Immature natural killer cell (primary cell): ENCODE results near the gene NRSN2. TPM values are rescaled to one million over a fixed set of nuclear protein-coding genes. Genes with fewer than 3 reads are reported as not detected.
A peak's percentile ranks its signal among the peaks of the same experiment; 100 is the strongest.
"Not testable (repeated sequence)": the region's sequence is repeated elsewhere in the genome, so short reads cannot be mapped to it uniquely, and the experiment has no call there.

Experiments used
- DNase-seq, 3 donors: peaks; one replicate each; pipeline ENCODE4 v3.0.0; 2022; ENCODE audit warnings: mixed read lengths in 1 of 3
- H3K27ac Mint-ChIP-seq, 6 donors: one replicate each; pipeline ENCODE4 v1.8.0; 2020; ENCODE audit warnings: mixed read lengths in 6 of 6, mild to moderate bottlenecking in 5 of 6, inconsistent platforms in 4 of 6, moderate library complexity in 3 of 6
- H3K27me3 Mint-ChIP-seq, 3 donors: one replicate each; pipeline ENCODE4 v1.8.0; 2020 to 2021; ENCODE audit warnings: low read depth in 3 of 3, mild to moderate bottlenecking in 3 of 3, mixed read lengths in 3 of 3, moderate library complexity in 3 of 3, inconsistent platforms in 1 of 3
- H3K36me3 Mint-ChIP-seq, 3 donors: one replicate each; pipeline ENCODE4 v1.8.0; 2020; ENCODE audit warnings: mixed read lengths in 3 of 3, inconsistent platforms in 2 of 3, mild to moderate bottlenecking in 2 of 3
- H3K4me1 Mint-ChIP-seq, 2 donors: one replicate each; pipeline ENCODE4 v1.8.0; 2020; ENCODE audit warnings: inconsistent platforms in 2 of 2, mild to moderate bottlenecking in 2 of 2, mixed read lengths in 2 of 2, moderate library complexity in 1 of 2
- H3K4me3 Mint-ChIP-seq, 5 donors: one replicate each; pipeline ENCODE4 v1.8.0; 2020; ENCODE audit warnings: mild to moderate bottlenecking in 5 of 5, mixed read lengths in 5 of 5, inconsistent platforms in 3 of 5, moderate library complexity in 3 of 5
- H3K9me3 Mint-ChIP-seq, 6 donors: one replicate each; pipeline ENCODE4 v1.8.0; 2020; ENCODE audit warnings: mild to moderate bottlenecking in 6 of 6, mixed read lengths in 6 of 6, inconsistent platforms in 4 of 6, moderate library complexity in 3 of 6
- polyA plus RNA-seq, 3 donors: library from polyadenylated mRNA; unstranded; fragments of 300-500 nt; fragmentation: Illumina TruSeq; gene quantifications; one replicate each; pipeline ENCODE4 v1.2.3, GENCODE V29; 2021

NRSN2 gene
- polyA plus RNA-seq, 3 donors from 2014 or later = 6.7 to 8.9 (median 7.1) TPM

DNA sequence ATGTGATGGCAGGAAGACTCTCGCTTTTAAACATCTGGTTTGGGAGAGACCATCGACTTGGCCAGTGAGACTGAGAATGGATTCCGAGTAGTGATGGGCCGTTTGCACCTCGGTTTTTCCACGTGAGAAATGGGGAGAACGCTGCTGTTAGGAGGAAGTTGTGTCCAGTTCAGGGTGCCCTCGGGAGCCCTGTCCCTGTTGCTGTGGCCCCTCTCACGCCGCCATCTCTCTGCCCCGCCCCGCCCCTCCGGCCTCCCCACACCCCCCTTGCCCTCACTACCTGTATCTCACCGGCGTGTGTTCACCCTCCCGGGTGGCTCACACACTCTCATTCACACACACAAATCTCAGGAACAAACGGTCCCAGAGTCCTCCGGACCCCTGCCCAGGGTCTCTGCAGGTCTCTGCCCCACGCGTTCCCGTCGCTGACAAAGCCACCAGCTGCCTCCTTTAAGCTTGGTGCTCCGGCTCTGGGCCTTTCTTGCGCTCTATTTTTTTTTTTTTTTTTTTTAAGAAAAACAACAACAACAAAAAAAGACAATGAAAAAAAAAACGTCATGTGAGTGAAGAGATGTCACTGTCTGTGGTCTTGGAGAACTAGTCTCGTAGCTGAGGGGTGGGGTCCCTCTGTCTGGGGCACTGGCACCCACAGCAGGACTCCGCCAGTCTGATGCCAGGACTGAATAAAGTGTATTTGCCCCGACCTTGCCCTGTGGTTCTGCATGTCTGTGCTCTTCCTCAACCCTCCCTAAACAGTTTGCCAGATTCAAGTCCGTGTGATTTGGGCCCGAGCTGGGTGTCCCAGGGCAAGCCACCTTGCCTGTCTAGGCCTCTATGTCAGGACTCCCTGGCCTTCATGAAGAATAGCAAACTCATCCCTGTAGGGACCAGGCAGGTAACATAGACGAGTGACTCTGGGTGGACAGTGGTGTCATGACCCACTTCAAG, 18.6 kb upstream of the NRSN2 start:
- Mint-ChIP-seq H3K4me3 (peak overlapping the region; percentile 5 to 66 (median 58)), H3K9me3 (no peaks in the 10 kb centered on the region), H3K27ac (peak overlapping the region in 3 of 6 donors; percentile 58 to 69 (median 60)), H3K4me1 (peaks cover 22 to 25% of the 10 kb centered on the region in 2 donors), H3K36me3 (no peaks in the 10 kb centered on the region), H3K27me3 (peaks cover 2 to 11% (median 3%) of the 10 kb centered on the region in 3 donors)
- DNase-seq = no peak

DNA sequence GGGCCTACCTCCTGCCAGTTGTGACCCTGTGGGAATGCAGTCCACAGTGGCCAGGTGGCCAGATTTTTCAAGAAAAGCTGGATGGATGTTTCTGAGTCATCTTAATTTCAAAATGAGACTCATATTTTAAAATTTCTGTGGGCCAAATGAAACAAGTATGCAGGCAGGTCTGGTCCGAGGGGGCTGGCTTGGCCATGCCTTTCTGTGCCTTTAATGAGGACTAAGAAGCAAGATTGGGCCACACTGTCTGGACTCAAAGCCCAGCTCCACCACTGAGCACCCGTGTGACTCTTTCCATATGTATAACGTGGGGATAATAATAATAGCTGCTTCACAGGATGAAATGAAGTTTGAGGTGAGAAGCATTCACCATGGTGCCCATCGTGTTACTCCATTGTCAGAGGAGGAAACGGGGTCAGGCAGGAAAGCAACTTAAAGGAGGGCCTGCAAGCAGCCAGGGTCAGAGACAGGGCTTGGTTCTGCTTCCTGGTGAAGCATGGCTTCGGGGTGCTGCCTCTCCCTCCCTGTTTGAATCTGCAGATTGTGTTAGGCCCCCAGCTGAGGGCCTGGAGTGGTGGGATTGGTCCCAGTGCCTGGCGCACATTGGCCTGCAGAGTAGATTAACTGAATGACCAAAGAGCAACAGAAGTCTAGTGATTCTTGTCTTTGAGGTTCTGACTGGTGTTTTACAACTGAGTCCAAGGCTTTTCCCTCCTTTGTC, 17.8 kb upstream of the NRSN2 start:
- peaks cover under 1 to 11% (median 3%) of the 10 kb centered on the region in 3 donors for H3K27me3 Mint-ChIP-seq
- H3K36me3 Mint-ChIP-seq = no peaks in the 10 kb centered on the region
- DNase-seq = no peak
- peaks cover 21 to 22% of the 10 kb centered on the region in 2 donors for H3K4me1 Mint-ChIP-seq
- H3K4me3 Mint-ChIP-seq = peak overlapping the region in 3 of 5 donors; percentile 24 to 58 (median 50)
- no peaks in the 10 kb centered on the region for H3K9me3 Mint-ChIP-seq
- H3K27ac Mint-ChIP-seq = peak overlapping the region in 5 of 6 donors; percentile 21 to 69 (median 58)

- no peak overlapping the region for H3K4me3 Mint-ChIP-seq
- no peaks in the 10 kb centered on the region for H3K36me3 Mint-ChIP-seq
- H3K9me3 Mint-ChIP-seq = no peaks in the 10 kb centered on the region
- no peak for DNase-seq
- H3K27me3 Mint-ChIP-seq = peaks cover 0 to 10% (median 2%) of the 10 kb centered on the region in 3 donors
- H3K4me1 Mint-ChIP-seq = peaks cover 17 to 19% of the 10 kb centered on the region in 2 donors
- no peak overlapping the region for H3K27ac Mint-ChIP-seq
Measured at GRCh38 chr20:329851-330232, 17.1 kb upstream of the NRSN2 start.

- Mint-ChIP-seq H3K4me1 (peaks cover 15 to 16% of the 10 kb centered on the region in 2 donors), H3K4me3 (no peak overlapping the region), H3K9me3 (no peaks in the 10 kb centered on the region), H3K27ac (no peak overlapping the region), H3K27me3 (peaks cover 0 to 6% (median 0%) of the 10 kb centered on the region in 3 donors), H3K36me3 (no peaks in the 10 kb centered on the region)
- peak; percentile 54 to 66 (median 61) for DNase-seq
Measured at GRCh38 chr20:330233-331149, 16.4 kb upstream of the NRSN2 start.

DNA sequence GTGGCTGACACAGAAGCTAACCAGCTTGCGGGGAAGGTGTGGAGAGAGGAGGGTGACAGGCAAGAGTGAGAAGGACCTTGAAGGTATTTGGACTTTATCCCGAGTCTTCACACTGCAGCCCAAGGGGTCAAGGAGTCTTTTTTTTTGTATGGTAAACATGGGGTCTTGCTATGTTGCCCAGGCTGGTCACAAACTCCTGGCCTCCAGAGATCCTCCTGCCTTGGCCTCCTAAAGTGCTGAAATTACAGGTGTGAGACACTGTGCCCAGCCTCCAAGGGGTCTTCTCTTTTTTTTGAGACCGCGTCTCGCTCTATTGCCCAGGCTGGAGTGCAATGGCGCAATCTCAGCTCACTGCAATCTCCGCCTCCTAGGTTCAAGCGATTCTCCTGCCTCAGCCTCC, 12.3 kb upstream of the NRSN2 start:
- Mint-ChIP-seq H3K36me3 (peaks cover 0 to 3% (median 0%) of the 10 kb centered on the region in 3 donors), H3K27me3 (no peaks in the 10 kb centered on the region), H3K9me3 (no peaks in the 10 kb centered on the region)

GRCh38 chr20:336040-336439, 10.9 kb upstream of the NRSN2 start:
- not testable (repeated sequence) for H3K4me1 Mint-ChIP-seq, H3K27me3 Mint-ChIP-seq, H3K27ac Mint-ChIP-seq, DNase-seq, H3K9me3 Mint-ChIP-seq, H3K36me3 Mint-ChIP-seq, H3K4me3 Mint-ChIP-seq

More for the DNA sequence above, 12.3 kb upstream of the NRSN2 start:
- peaks cover 4 to 7% of the 10 kb centered on the region in 2 donors for H3K4me1 Mint-ChIP-seq
- H3K27ac Mint-ChIP-seq = no peak overlapping the region
- H3K4me3 Mint-ChIP-seq = no peak overlapping the region
- no peak for DNase-seq

DNA sequence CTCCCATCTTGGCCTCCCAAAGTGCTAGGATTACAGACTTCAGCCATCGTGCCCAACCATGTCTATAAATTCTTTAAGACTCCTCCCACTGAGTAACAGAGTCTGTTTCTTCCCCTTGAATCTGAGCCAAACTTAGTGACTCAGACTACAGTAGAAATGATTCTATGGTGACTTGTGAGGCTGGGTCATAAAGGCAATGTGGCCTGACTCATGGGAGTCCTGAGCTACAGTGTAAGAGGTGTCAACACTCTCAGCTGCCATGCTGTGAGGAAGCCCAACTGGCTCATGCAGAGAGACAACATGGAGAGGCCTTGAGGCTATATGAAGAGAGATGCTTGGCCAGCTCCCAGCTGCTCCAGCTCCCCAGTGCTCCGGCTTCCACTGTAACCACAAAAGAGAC, 5.2 kb upstream of the NRSN2 start:
- H3K9me3 Mint-ChIP-seq = no peaks in the 10 kb centered on the region
- no peak for DNase-seq
- peaks cover 0 to 4% (median 0%) of the 10 kb centered on the region in 3 donors for H3K27me3 Mint-ChIP-seq
- peaks cover 6 to 7% of the 10 kb centered on the region in 2 donors for H3K4me1 Mint-ChIP-seq
- no peak overlapping the region for H3K4me3 Mint-ChIP-seq
- H3K36me3 Mint-ChIP-seq = peaks cover 0 to 13% (median 0%) of the 10 kb centered on the region in 3 donors
- H3K27ac Mint-ChIP-seq = no peak overlapping the region

DNA sequence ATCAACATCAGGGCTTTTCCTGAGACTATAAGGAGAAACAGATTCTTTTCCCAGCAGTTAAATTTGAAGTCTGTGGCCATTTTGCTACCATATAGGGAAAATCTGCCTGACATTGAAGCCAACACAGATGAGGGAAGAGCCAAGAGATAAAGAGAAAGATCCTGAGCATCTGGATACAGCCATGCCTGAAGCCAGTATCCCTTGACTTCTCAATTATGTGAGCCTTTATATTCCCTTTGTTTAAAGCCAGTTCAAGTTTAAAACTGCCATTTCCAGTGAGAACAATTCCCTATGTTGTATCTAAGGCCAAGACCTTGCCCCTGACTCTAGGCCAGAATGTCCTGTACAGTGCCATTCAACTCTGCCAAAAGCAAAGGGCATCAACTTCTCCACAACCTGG, 3.8 kb upstream of the NRSN2 start:
- H3K27me3 Mint-ChIP-seq = peaks cover 0 to 4% (median under 1%) of the 10 kb centered on the region in 3 donors
- H3K27ac Mint-ChIP-seq = no peak overlapping the region
- DNase-seq = no peak
- no peaks in the 10 kb centered on the region for H3K9me3 Mint-ChIP-seq
- no peak overlapping the region for H3K4me3 Mint-ChIP-seq
- peaks cover 0 to 10% (median 0%) of the 10 kb centered on the region in 3 donors for H3K36me3 Mint-ChIP-seq
- H3K4me1 Mint-ChIP-seq = peaks cover 6 to 9% of the 10 kb centered on the region in 2 donors

GRCh38 chr20:346033-346639, 775 bp upstream of the NRSN2 start:
- peak overlapping the region; percentile 78 to 97 (median 81) for H3K4me3 Mint-ChIP-seq
- peaks cover 12 to 15% of the 10 kb centered on the region in 2 donors for H3K4me1 Mint-ChIP-seq
- peaks cover 3 to 6% (median 4%) of the 10 kb centered on the region in 3 donors for H3K27me3 Mint-ChIP-seq
- H3K27ac Mint-ChIP-seq = peak overlapping the region; percentile 37 to 85 (median 74)
- H3K9me3 Mint-ChIP-seq = no peaks in the 10 kb centered on the region
- DNase-seq = no peak
- H3K36me3 Mint-ChIP-seq = peaks cover 0 to 10% (median 0%) of the 10 kb centered on the region in 3 donors

DNA sequence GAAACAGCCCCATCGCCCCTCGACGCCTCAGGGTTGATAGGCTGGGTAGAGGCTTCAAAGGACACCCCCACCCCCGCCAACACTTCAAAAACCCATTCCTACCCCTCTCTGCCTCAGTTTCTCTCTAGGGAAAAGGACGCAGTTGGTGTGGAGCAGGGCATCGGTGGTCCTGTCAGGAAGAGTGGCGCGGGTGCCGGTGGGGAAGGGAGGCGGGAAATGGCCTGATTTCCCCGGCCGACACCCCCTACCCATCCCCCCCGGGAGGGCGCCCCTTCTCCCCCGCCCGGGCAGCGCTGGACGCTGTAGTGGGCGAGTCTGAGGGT, 367 bp downstream of the NRSN2 start:
- H3K4me3 Mint-ChIP-seq = peak overlapping the region; percentile 88 to 98 (median 97)
- H3K27ac Mint-ChIP-seq = peak overlapping the region in 1 of 6 donors; percentile 61
- H3K9me3 Mint-ChIP-seq = no peaks in the 10 kb centered on the region
- no peak for DNase-seq
- peaks cover 16 to 25% of the 10 kb centered on the region in 2 donors for H3K4me1 Mint-ChIP-seq
- H3K27me3 Mint-ChIP-seq = peaks cover 3 to 6% (median 4%) of the 10 kb centered on the region in 3 donors
- H3K36me3 Mint-ChIP-seq = peaks cover 0 to 4% (median 0%) of the 10 kb centered on the region in 3 donors

DNA sequence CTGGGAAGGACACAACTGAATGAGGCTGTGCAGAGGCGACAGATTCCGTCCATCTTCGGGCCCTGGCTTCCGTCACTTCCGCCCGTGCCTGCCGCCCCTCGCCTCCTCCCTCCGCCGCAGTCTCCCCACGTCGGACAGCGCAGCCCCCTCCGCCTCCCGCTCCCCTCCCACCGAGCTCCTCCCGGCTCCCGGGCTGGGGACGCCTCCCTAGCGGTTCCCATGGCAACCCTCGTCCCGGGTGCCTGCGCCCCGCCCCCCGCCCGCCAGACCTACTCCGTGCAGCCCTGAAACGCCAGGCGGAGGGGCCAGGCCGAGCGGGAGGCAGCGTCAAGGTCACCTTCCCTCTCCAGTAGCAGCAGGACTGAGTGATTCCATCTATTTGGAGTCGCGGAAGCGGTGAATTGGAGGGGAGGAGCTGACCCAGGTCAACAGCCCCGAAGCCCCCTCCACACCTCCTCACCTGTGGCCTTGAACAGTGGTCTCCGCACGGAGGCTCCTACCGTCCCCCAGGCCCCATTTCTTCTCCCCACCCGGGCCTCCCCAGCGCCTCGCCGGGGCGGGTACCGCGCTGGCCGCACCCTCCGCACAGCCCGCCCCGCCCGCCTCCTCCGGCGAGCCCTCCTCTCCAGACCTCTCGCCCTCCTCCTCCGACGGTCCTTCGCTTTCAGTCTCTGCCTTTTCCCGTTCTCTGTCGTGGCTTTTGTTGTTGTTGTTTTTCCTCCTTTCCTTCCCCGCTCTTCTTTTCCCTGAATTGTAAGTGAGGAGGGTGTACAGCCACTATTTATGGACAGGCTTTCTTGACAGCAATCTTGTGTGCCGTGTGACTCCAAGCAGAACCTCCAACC, 951 bp downstream of the NRSN2 start:
- Mint-ChIP-seq H3K4me1 (peaks cover 16 to 25% of the 10 kb centered on the region in 2 donors), H3K36me3 (peaks cover 0 to 3% (median 0%) of the 10 kb centered on the region in 3 donors), H3K27ac (peak overlapping the region; percentile 63 to 90 (median 88)), H3K9me3 (no peaks in the 10 kb centered on the region), H3K27me3 (peaks cover 3 to 6% (median 4%) of the 10 kb centered on the region in 3 donors), H3K4me3 (peak overlapping the region; percentile 88 to 98 (median 97))
- peak; percentile 65 to 69 (median 68) for DNase-seq
